HUES48 (cell line): ENCODE measurements around the gene PTPRN2.

ENCODE experiments used
- H3K27ac ChIP-seq: one replicate; pipeline ENCODE4 v1.7.0; 2013; ENCODE audit warnings: low read depth, low read length, inconsistent platforms
- H3K27me3 ChIP-seq: 2 replicates; pipeline ENCODE4 v1.6.1; 2013; ENCODE audit warnings: mild to moderate bottlenecking, low read length; ENCODE audit not compliant: control insufficient read depth, insufficient read depth
- H3K36me3 ChIP-seq: 2 replicates; pipeline ENCODE4 v1.6.1; 2013; ENCODE audit warnings: low read length; ENCODE audit not compliant: control insufficient read depth, insufficient read depth
- H3K4me1 ChIP-seq: 2 replicates; pipeline ENCODE4 v1.6.1; 2013; ENCODE audit warnings: mild to moderate bottlenecking, low read length; ENCODE audit not compliant: control insufficient read depth, insufficient read depth
- H3K4me3 ChIP-seq: 2 replicates; pipeline ENCODE4 v1.5.1; 2013; ENCODE audit warnings: mild to moderate bottlenecking, low read depth, low read length
- H3K9ac ChIP-seq: 2 replicates; pipeline ENCODE4 v1.6.1; 2013; ENCODE audit warnings: mild to moderate bottlenecking, low read depth, low read length, moderate library complexity
- H3K9me3 ChIP-seq: 2 replicates; pipeline ENCODE4 v1.6.1; 2013; ENCODE audit warnings: low read length; ENCODE audit not compliant: control insufficient read depth, insufficient read depth

The PTPRN2 gene

DNA sequence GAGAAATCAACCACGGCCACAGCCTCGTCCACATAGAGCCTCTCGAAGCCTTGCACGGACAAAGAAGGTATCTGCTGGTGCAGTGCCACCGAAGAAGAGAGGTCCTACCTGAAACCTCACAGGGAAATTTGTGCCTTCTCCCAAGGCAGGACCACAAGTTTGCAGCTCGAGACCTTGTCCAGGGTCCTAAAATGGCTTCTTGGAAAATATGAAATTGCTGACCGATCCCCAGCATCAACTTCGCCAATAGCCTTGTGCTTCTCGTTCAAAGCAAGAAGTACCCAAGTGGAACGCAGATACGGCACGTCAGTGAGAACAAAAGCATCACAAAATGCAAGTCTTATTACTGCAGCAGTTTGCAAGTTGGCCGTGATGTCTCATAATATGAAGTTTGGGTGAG is 24.6 kb downstream of the PTPRN2 start:
- H3K4me3 ChIP-seq, result no peak overlapping the region
- no peaks in the 10 kb centered on the region for H3K27me3 ChIP-seq
- no peak overlapping the region for H3K27ac ChIP-seq
- H3K36me3 ChIP-seq, result no peaks in the 10 kb centered on the region
- no peak overlapping the region for H3K9ac ChIP-seq
- H3K4me1 ChIP-seq, result peaks cover 32% of the 10 kb centered on the region
- no peaks in the 10 kb centered on the region for H3K9me3 ChIP-seq

DNA sequence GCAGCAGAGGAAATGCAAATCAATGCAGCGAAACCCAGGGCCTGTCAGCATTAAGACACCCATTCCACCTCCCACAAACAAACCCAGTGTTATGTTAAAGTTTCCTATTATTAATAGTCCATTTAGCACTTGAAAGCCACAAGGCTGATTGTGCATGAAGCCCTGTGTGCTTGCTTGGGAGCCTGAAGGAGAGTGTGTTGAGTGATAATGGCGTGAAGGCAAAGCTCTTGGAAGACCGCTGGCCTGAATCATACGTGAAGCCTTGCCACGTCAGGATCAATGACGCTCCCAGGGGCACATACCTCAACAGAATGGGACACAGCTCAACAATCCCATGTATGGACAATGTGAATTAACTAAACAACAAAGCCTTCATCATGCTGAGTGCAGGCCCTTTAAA is 25.1 kb downstream of the PTPRN2 start:
- no peaks in the 10 kb centered on the region for H3K27me3 ChIP-seq
- H3K4me1 ChIP-seq, result peaks cover 30% of the 10 kb centered on the region
- H3K4me3 ChIP-seq, result no peak overlapping the region
- H3K9me3 ChIP-seq, result no peaks in the 10 kb centered on the region
- H3K27ac ChIP-seq, result no peak overlapping the region
- no peak overlapping the region for H3K9ac ChIP-seq
- no peaks in the 10 kb centered on the region for H3K36me3 ChIP-seq

DNA sequence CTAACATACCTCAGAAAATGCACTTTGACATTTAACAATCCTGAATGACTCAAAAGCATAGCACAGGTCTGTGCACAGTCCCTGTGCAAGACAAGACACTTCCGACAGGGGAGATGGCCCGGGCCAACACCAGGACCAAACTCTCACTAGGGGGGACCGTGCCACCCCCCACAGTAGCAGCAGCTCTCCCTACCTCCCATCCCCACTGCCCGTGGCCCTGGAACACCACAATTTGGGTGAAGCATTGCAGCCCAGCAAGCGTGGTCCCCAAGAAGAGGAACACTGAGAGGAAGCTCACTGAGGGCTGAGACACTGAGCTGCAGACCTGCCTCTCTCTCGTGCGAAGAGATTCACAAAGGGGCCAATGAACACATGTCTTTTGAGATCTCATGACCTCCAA is 26.0 kb downstream of the PTPRN2 start:
- Histone ChIP-seq H3K9ac (0 out of 2 replicates have a peak overlapping the region, but pooled peaks have one; percentile 13), H3K4me3 (no peak overlapping the region), H3K27ac (no peak overlapping the region), H3K27me3 (no peaks in the 10 kb centered on the region), H3K9me3 (no peaks in the 10 kb centered on the region), H3K4me1 (peaks cover 24% of the 10 kb centered on the region), H3K36me3 (no peaks in the 10 kb centered on the region)

DNA sequence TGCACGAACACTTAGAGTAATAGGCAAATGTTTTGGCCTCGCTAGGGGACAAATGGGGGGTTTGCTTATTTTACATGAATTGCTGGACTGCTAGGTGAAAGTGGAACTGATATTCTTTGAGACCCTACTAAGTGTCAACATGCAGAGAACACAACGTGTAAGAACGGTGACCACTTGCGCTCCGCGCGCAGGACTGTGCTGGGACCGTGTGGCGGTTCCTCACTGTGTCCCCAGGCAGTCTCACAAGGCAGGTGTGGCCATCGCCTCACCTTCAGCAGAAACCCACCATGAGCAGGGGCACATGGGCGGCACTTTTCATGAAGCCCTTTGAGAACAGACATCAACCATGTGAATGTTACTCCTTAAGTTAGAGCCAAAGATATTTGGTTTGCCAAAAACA is 27.2 kb downstream of the PTPRN2 start:
- no peak overlapping the region for H3K9ac ChIP-seq
- H3K27me3 ChIP-seq, result no peaks in the 10 kb centered on the region
- no peaks in the 10 kb centered on the region for H3K9me3 ChIP-seq
- no peak overlapping the region for H3K27ac ChIP-seq
- no peaks in the 10 kb centered on the region for H3K36me3 ChIP-seq
- H3K4me1 ChIP-seq, result peaks cover 23% of the 10 kb centered on the region
- H3K4me3 ChIP-seq, result no peak overlapping the region

DNA sequence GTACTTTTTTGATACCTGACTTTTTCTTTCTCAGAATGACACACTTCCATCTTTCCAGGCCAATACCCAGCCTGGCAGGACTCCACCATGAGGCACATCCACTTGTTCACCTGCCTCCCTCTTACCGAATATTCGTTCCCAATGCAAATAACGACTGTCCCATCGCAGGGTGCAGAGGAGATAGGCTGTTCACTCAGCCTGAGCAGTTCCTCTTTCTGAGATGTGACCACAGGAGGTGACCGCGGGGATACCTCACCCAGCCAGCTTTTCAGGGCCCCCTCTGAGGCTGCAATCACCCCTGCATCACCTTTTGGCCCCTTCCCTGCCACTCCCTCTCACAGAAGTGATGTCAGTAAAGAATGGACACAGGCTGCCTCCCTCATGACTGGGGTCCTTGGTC is 28.3 kb downstream of the PTPRN2 start:
- no peak overlapping the region for H3K27ac ChIP-seq
- no peaks in the 10 kb centered on the region for H3K36me3 ChIP-seq
- no peak overlapping the region for H3K9ac ChIP-seq
- peaks cover 17% of the 10 kb centered on the region for H3K4me1 ChIP-seq
- no peaks in the 10 kb centered on the region for H3K27me3 ChIP-seq
- H3K9me3 ChIP-seq, result no peaks in the 10 kb centered on the region
- H3K4me3 ChIP-seq, result no peak overlapping the region

DNA sequence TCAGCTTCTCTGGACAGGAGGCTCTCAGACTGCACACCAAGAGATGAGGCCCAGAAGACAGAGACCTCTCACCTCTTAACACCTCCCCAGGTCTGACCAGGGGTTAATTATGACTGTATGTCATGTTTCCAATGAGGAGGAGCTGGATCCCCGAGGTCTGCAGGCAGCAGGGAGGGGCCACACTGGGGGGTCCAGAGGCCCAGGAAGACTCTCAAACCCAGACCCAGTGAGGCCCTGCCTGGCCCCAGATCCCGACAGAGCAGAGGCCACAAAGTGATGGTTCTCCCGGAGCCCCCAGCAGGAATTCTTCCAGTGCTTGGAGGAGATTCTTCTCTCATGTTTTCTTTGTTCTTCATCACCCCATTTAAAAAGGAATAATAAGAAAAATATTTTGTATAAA is 28.8 kb downstream of the PTPRN2 start:
- Histone ChIP-seq H3K27me3 (no peaks in the 10 kb centered on the region), H3K9me3 (no peaks in the 10 kb centered on the region), H3K4me3 (no peak overlapping the region)

DNA sequence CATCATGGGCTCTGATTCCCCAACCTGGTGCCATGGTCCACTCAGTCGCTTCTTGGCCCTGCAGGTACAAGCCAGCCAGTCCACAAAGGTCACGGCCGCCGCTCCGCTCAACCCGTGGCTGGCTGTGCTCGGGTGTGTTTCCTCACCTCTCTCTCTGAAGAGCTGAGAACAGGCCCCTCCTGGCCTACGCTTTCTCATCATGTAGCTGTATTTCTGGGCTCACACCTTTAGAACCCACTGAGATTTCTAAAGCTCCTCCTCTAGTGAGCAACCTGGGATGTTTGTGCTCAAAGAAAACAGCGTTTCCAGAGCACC is 30.2 kb downstream of the PTPRN2 start:
- Histone ChIP-seq H3K27me3 (no peaks in the 10 kb centered on the region), H3K9me3 (no peaks in the 10 kb centered on the region), H3K9ac (no peak overlapping the region), H3K27ac (no peak overlapping the region), H3K4me3 (no peak overlapping the region), H3K4me1 (peaks cover 6% of the 10 kb centered on the region), H3K36me3 (no peaks in the 10 kb centered on the region)

More for the DNA sequence above, 28.8 kb downstream of the PTPRN2 start:
- H3K9ac ChIP-seq, result no peak overlapping the region
- H3K27ac ChIP-seq, result no peak overlapping the region
- peaks cover 17% of the 10 kb centered on the region for H3K4me1 ChIP-seq
- H3K36me3 ChIP-seq, result no peaks in the 10 kb centered on the region

DNA sequence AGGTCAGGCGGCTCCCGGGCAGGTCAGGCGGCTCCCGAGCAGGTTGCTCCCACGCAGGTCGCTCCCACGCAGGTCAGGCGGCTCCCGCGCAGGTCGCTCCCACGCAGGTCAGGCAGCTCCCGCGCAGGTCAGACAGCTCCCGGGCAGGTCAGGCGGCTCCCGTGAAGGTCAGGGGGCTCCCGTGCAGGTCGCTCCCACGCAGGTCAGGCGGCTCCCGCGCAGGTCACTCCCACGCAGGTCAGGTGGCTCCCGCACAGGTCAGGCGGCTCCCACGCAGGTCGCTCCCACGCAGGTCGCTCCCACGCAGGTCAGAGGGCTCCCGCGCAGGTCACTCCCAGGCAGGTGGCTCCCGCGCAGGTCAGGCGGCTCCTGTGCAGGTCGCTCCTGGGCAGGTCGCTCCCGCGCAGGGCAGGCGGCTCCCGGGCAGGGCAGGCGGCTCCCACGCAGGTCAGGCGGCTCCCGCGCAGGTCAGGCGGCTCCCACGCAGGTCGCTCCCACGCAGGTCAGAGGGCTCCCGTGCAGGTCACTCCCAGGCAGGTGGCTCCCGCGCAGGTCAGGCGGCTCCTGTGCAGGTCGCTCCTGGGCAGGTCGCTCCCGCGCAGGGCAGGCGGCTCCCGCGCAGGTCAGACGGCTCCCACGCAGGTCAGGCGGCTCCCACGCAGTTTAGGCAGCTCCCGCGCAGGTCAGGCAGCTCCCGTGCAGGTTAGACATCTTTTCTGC is 30.7 kb downstream of the PTPRN2 start:
- Histone ChIP-seq H3K4me3 (no peak overlapping the region), H3K9ac (no peak overlapping the region), H3K36me3 (no peaks in the 10 kb centered on the region), H3K4me1 (peaks cover 1% of the 10 kb centered on the region), H3K27ac (no peak overlapping the region), H3K9me3 (no peaks in the 10 kb centered on the region), H3K27me3 (no peaks in the 10 kb centered on the region)

DNA sequence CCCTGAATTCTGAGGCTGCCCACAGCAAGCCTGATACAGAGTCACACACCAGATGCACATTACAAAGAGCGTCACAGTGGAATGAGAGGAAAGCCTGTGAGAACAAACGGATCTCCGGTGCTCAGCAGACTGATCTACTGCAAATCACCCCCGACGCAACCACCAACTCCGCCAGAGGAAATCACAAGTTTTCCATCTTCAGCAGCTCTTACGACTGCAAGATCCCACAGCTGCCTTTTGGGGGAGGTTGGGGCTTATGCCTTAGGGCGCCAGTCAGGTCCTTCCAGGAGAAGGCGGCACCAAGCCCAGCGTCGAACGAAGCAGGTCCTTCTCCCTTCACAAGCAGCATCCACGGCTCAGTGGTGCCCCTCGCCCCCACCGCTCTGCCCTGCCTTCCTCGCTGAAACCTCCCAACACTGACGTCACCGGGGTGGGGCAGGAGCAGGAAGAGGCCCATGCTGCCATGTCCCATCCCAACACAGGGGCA is 32.5 kb downstream of the PTPRN2 start:
- Histone ChIP-seq H3K27ac (no peak overlapping the region), H3K4me3 (no peak overlapping the region), H3K9me3 (no peaks in the 10 kb centered on the region)

DNA sequence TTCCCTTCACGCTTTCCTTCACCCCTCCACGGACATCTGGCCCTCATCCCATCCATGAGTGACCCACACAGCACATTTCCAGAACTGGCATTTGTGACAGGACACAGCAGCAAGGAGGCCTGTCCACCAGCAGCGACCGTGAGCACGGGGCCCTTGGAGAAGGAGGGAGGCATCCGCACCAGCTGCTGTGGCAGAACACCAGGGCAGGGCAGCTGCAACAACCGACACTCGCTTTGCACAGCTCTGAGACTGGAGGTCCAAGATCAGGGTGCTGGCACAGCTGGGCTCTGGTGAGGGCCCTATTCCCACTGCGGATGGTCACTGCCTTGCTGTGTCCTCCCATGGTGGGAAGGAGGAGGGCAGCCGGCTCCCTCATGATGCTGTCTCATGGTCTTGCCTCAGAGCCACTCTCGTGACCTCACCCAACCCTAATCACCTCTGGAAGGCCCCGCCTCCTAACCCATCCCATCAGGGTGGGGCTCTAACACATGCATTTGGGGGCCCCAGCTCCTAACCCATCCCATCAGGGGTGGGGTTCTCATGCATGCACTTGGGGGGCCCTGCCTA is 36.7 kb downstream of the PTPRN2 start:
- no peak overlapping the region for H3K9ac ChIP-seq
- no peak overlapping the region for H3K27ac ChIP-seq
- H3K9me3 ChIP-seq, result no peaks in the 10 kb centered on the region
- H3K4me3 ChIP-seq, result no peak overlapping the region
- no peaks in the 10 kb centered on the region for H3K27me3 ChIP-seq
- no peaks in the 10 kb centered on the region for H3K36me3 ChIP-seq
- peaks cover 11% of the 10 kb centered on the region; the same call in 1 of the 2 replicates for H3K4me1 ChIP-seq

More for the DNA sequence above, 32.5 kb downstream of the PTPRN2 start:
- Histone ChIP-seq H3K36me3 (no peaks in the 10 kb centered on the region), H3K9ac (no peak overlapping the region), H3K27me3 (no peaks in the 10 kb centered on the region), H3K4me1 (peaks cover 11% of the 10 kb centered on the region)

DNA sequence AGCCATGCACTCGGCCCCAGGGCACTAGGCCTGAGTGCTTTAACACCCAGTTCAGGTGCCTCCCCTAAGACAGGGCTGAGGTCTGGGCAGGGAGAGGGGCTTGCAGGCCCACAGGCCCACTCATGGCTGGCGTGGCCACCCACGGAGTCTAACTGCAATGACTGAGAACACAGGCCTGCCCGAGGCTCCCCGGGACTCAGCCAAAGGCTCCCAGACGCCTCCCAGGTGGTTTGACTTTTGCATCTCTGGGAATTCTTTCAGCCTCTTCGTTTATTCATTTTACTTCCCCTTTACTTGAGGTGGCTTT is 37.3 kb downstream of the PTPRN2 start:
- H3K27me3 ChIP-seq, result no peaks in the 10 kb centered on the region
- H3K9ac ChIP-seq, result no peak overlapping the region
- H3K4me1 ChIP-seq, result peaks cover 11% of the 10 kb centered on the region; the same call in 1 of the 2 replicates
- no peaks in the 10 kb centered on the region for H3K9me3 ChIP-seq
- no peak overlapping the region for H3K27ac ChIP-seq
- H3K36me3 ChIP-seq, result no peaks in the 10 kb centered on the region
- H3K4me3 ChIP-seq, result no peak overlapping the region
